ENCODE results near the gene GLIS1.

GLIS1 gene

GRCh38 chr1:53629101-53629691, 109.8 kb downstream of the GLIS1 start:
- no peak for DNase-seq (ENCODE audit: low read depth, low spot score)
- H3K4me3 ChIP-seq (ENCODE audit: low read length) = no peak overlapping the region

GRCh38 chr1:53628286-53628955, 110.5 kb downstream of the GLIS1 start:
- no peak for DNase-seq (ENCODE audit: low read depth, low spot score)
- H3K4me3 ChIP-seq (ENCODE audit: low read length) = no peak overlapping the region

GRCh38 chr1:53627666-53628065, 111.3 kb downstream of the GLIS1 start:
- no peak for DNase-seq (ENCODE audit: low read depth, low spot score)
- no peak overlapping the region for H3K4me3 ChIP-seq (ENCODE audit: low read length)

DNA sequence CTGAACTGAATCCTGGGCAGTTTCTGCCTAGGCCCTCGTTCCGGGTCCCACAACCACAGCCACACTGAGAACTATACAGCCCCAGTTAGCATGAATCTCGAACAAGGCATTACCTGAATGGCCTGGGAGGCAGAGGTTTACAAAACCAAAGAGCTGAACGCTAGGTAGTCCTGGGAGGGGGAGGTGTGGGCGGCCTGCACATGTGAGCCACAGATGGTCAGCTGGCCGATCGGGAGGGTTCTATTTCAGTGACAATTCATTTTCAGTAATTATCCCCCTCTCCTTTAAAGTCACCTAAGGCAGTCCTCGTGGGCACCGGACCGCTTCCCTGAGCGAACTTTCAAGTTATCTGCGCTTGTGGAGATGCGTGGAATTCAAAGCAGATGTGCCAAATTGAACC, 111.9 kb downstream of the GLIS1 start:
- DNase-seq (ENCODE audit: low read depth, low spot score) = no peak
- no peak overlapping the region for H3K4me3 ChIP-seq (ENCODE audit: low read length)

DNA sequence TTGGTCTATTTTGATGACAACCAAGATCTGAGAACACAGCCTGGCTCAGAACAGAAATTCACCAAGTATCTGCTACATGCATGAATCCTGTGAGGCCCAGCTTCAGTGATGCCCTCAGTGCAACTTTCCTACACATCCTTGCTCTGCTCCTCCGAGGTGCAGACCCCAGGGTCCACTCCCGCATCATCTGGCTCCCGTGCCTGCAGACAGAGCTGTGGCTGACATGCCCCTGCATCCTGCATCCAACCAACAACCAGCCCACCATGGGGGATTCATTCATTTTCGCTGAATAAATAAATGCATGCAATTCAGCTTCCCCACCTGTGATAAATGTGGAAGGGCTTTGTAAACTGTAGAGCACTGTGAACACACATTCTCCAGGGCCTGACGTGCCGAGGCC, 112.3 kb downstream of the GLIS1 start:
- no peak overlapping the region for H3K4me3 ChIP-seq (ENCODE audit: low read length)
- no peak for DNase-seq (ENCODE audit: low read depth, low spot score)

DNA sequence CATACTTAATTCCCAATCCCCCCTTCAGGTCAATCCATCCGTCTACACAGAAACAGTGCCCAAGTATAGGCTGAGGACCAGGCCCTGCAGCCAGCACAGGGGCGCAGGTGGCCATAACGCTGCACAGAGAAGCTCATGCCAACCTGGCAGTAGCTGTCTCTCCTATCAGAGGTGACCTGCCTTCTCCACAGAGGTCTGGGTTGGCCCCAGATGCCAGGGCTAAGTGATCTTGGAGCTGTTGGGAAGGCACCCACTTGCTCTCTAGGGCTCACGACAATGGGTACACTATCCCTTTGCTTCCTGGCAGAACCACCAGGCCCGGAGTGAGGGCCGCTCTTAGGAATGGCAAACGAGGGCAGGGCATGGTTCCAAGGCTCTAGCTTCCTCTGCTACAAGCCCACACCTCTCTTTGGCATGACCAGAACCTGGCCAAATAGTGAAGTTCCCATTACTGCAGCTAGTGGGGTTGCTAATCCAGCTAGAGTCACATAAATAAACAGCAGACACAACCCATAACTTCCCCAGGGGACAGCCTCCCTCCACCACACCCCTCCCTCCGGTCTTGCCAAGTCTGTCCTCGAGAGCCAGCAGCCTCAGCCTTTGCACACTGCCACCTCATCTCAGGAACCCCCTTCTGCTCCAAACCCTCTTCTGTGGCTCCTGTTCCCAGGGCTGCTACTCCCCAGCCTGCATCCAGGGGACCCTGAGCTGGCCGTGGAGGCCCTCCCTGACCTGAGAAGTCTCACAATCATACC, 113.0 kb downstream of the GLIS1 start:
- no peak overlapping the region for H3K4me3 ChIP-seq (ENCODE audit: low read length)
- no peak for DNase-seq (ENCODE audit: low read depth, low spot score)

- DNase-seq (ENCODE audit: low read depth, low spot score) = no peak
- H3K4me3 ChIP-seq (ENCODE audit: low read length) = no peak overlapping the region
These were observed 113.9 kb downstream of the GLIS1 start for GRCh38 chr1:53625049-53625448.

- no peak overlapping the region for H3K4me3 ChIP-seq (ENCODE audit: low read length)
- no peak for DNase-seq (ENCODE audit: low read depth, low spot score)
These were observed 116.4 kb downstream of the GLIS1 start for GRCh38 chr1:53622531-53622930.

- H3K4me3 ChIP-seq (ENCODE audit: low read length) = no peak overlapping the region
- DNase-seq (ENCODE audit: low read depth, low spot score) = no peak
These were observed 117.8 kb downstream of the GLIS1 start for GRCh38 chr1:53621144-53621543.

DNA sequence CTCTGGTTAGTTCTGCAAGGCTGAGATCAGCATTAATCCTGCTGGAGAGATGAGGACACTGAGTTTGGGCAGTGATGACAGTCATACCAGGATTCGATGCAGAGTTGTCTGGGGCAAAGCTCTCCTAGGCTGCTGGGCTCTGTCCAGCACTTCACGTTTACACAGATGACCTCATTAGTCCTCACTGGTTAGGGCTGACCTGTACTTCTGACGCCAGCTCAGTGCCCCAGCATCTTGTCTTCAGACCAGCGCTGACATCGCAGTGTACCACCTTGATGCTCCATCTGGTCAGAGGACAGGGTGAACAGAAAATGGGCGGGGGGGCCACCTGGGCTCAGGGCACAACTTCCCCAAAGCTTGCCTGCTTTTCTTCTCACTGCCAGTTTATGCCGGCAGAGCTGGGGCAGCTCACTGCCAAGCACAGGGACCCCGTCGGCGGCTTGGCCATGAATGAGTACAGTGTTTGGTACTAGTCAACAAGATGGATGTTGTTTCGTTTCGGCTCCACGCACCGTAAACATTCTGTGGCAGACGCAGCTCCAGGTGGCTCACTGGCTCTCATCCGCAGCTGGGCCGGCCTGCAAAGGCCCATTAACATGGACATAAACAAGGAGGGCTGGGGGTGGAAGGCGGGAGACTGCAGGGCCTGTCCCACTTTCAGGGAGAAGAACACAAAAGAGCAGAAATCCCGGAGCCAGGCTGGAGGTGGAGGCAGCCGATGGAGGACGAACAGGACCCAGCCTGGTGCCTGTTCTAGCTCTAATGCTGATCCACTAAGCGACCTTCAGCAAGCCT, 118.7 kb downstream of the GLIS1 start:
- H3K4me3 ChIP-seq (ENCODE audit: low read length) = no peak overlapping the region
- DNase-seq (ENCODE audit: low read depth, low spot score) = no peak

DNA sequence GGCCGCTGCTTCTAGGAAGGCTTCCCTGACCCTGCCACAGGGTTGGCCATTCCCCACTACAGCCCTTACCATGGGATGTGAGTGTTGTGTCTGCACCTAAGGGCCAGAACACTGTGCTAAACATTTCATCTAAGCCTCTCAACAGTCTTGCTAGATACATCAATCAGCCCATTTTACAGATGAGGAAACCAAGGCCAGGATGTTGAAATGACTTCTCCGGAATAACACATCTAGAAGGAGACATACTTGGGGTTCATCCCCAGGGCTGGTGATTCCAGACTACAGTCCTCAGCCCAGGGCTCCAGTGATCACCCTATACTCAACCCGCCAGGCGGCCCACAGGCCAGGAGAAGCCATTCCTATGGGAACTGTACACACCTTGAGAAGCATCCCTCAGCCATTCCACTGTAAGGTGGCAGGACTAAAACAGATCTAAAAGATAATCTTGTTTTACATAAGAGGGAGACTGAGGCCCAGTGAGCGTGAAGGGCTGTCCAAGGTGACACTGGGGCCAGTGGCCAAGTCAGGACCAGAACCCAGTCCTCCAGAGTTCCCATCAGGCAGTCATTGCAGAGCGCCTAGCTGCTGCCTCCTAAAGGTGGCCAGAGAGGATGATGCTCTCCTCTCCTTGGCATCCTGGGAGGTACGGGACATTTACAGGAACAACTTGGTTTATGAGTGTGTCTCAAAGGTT, 119.5 kb downstream of the GLIS1 start:
- no peak for DNase-seq (ENCODE audit: low read depth, low spot score)
- H3K4me3 ChIP-seq (ENCODE audit: low read length) = no peak overlapping the region

- DNase-seq (ENCODE audit: low read depth, low spot score) = no peak
- H3K4me3 ChIP-seq (ENCODE audit: low read length) = no peak overlapping the region
These were observed 120.2 kb downstream of the GLIS1 start for GRCh38 chr1:53618500-53619366.

DNA sequence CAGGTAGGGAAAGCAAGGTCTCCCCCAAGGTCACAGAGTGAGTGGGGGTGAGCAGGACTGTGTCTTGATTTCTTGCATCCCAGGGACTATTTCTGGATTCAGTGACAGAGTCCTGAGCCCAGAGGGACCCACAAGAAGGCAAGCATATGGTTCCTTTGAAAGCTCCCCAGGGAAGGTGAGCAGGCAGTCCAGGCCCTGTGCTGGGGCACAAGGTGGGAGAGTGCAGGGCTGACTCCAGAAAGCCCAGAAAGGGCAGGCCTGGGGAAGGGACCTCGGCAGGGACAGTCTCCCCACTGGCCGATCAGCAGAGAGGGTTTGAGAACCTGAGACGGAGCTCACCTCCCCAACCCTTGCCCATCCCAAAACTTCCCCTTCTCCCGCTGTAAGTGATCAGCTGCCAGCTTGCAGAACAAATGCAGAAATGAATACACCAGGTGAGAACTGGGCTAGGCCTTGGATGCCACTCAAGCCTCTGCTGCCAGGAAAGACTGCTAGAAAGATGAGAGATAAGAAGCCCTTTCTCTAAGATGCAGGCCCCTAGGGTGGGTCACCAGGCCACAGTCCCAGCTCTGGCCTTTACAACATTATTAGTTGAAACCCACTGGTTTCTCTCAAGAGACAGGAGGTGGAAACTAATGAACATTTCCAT, 121.0 kb downstream of the GLIS1 start:
- DNase-seq (ENCODE audit: low read depth, low spot score) = no peak
- H3K4me3 ChIP-seq (ENCODE audit: low read length) = no peak overlapping the region

GRCh38 chr1:53617382-53617781, 121.6 kb downstream of the GLIS1 start:
- H3K4me3 ChIP-seq (ENCODE audit: low read length) = no peak overlapping the region
- no peak for DNase-seq (ENCODE audit: low read depth, low spot score)

DNA sequence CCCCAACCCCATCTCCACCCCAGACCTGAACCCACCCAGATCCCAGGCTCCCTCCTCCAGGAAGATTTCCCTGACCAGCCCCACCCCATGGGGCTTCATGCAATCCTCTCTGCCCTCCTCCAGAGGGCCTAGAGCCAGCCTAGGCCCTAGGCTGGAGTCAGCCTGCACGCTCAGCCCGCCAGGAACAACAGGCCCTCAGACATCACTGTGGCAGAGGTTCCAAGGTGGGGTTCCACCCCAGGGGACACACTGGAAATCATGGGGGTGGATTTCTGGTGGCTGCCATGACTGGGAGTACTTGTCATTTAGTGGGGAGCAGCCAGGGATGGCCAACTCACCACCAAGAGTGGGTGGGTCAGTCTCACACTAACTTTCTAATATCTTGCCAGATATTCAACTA, 122.0 kb downstream of the GLIS1 start:
- no peak overlapping the region for H3K4me3 ChIP-seq (ENCODE audit: low read length)
- no peak for DNase-seq (ENCODE audit: low read depth, low spot score)

GRCh38 chr1:53616511-53616910, 122.5 kb downstream of the GLIS1 start:
- DNase-seq (ENCODE audit: low read depth, low spot score) = no peak
- H3K4me3 ChIP-seq (ENCODE audit: low read length) = no peak overlapping the region

DNA sequence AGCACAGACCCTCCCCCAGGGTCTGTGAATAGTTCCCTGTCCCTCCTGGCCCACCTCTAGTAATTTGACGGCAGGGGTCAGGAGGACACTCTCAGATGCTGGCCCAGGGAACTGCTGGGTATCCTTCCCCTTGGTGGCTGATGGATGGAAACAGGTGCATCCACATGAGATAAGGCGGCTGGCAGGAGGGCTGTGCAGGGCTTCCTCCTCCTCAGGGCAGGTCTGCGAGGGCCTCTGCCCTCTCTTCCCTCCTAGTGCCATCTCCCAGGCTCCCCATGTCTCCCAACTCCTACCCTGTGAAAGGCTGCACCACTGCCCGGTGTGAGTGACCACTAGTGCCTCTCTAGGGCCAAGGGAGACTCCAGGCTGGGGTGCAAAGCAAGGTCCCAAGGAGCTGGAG, 123.9 kb downstream of the GLIS1 start:
- H3K4me3 ChIP-seq (ENCODE audit: low read length) = no peak overlapping the region

More for the DNA sequence above, 123.9 kb downstream of the GLIS1 start:
- no peak for DNase-seq (ENCODE audit: low read depth, low spot score)

Measured in Jurkat, Clone E6-1 (cell line).